HepG2 (cell line): ENCODE data around the gene AKT3. TPM values are rescaled to one million over a fixed set of nuclear protein-coding genes. Genes with fewer than 3 reads are reported as not detected.

Experiments
- ATAC-seq: fragments of 200-7000 bp; cut with Tn5 transposase; 3 replicates; pipeline ENCODE4 v1.9.1; 2020; ENCODE audit warnings: mild to moderate bottlenecking, moderate library complexity
- BruUV-seq: library from RNA; stranded (reverse); fragments of 400-500 nt; replicated peaks from 2 replicates; lab custom pipeline; 2021; lab: Mats Ljungman, UMichigan
- CTCF ChIA-PET: fragments of 300-600 bp; formaldehyde crosslinking; extraction: SDS; loops from one replicate; lab custom pipeline; 2021; ENCODE audit warnings: low total read pairs, inconsistent platforms, low intra/inter-chr PET ratio; lab: Yijun Ruan, JAX
- POLR2A ChIA-PET: fragments of 350-600 bp; sonication (Branson Sonifier 250); formaldehyde crosslinking; loops from one replicate; lab custom pipeline; 2020; ENCODE audit warnings: antibody characterized with exemption, inconsistent platforms; lab: Yijun Ruan, JAX
- DNase-seq: peaks from one replicate; pipeline ENCODE4 v3.0.0-alpha.2; 2015; ENCODE audit warnings: low spot score
- FAIRE-seq: peaks from 3 replicates; lab custom pipeline; 2011; peaks lifted over from hg19 to GRCh38; lab: Jason Lieb, UNC
- H2AFZ ChIP-seq: one replicate; pipeline ENCODE4 v1.6.1; 2011; ENCODE audit warnings: low read length, inconsistent platforms
- H3K27ac ChIP-seq: fragments of 300-600 bp; 3 replicates; pipeline ENCODE4 v1.8.0; 2011; ENCODE audit warnings: mixed run types, mild to moderate bottlenecking, mixed read lengths, low read length, inconsistent platforms; ENCODE audit not compliant: insufficient read depth; ENCODE audit errors: extremely low read length
- H3K27me3 ChIP-seq, 2 experiments: fragments of 200-600 bp in 1 of 2; 2 replicates in 1 of 2; 3 replicates in 1 of 2; pipeline versions ENCODE4 v1.6.0 to v1.8.0; 2011; ENCODE audit warnings: low read length in 2 of 2, mild to moderate bottlenecking in 2 of 2, moderate library complexity in 2 of 2, inconsistent platforms in 1 of 2; ENCODE audit not compliant: insufficient read depth in 2 of 2, control insufficient read depth in 1 of 2
- H3K36me3 ChIP-seq, 2 experiments: fragments of 200-600 bp in 1 of 2; replicated peaks in 1 of 2; 2 replicates in 1 of 2; 3 replicates in 1 of 2; pipeline versions ENCODE4 v1.5.1 to v1.8.0; 2011; ENCODE audit warnings: low read length in 2 of 2, inconsistent platforms in 1 of 2; ENCODE audit not compliant: insufficient read depth in 2 of 2, control insufficient read depth in 1 of 2
- H3K4me1 ChIP-seq: 2 replicates; pipeline ENCODE4 v1.5.1; 2012; ENCODE audit warnings: low read length, inconsistent platforms; ENCODE audit not compliant: insufficient read depth
- H3K4me2 ChIP-seq: 2 replicates; pipeline ENCODE4 v1.6.0; 2011; ENCODE audit warnings: low read depth, low read length, inconsistent platforms
- H3K4me3 ChIP-seq, 3 experiments: fragments of 200-600 bp in 1 of 3; sonication (generic), shearing (Covaris generic) in 1 of 3; replicated peaks in 1 of 3; 2 replicates each; pipeline ENCODE4 v1.5.1; 2011 to 2016; ENCODE audit warnings: low read length in 3 of 3, inconsistent platforms in 2 of 3, low read depth in 2 of 3, mild to moderate bottlenecking in 2 of 3, control low read depth in 1 of 3, mixed read lengths in 1 of 3; ENCODE audit not compliant: insufficient read depth in 1 of 3
- H3K79me2 ChIP-seq: one replicate; pipeline ENCODE4 v1.6.1; 2011; ENCODE audit warnings: low read length, inconsistent platforms; ENCODE audit not compliant: insufficient read depth
- H3K9ac ChIP-seq: 2 replicates; pipeline ENCODE4 v1.6.0; 2011; ENCODE audit warnings: mild to moderate bottlenecking, low read depth, low read length, inconsistent platforms; ENCODE audit not compliant: insufficient read depth
- H3K9me3 ChIP-seq: 2 replicates; pipeline ENCODE4 v1.5.1; 2012; ENCODE audit warnings: mild to moderate bottlenecking, low read length
- H4K20me1 ChIP-seq: 2 replicates; pipeline ENCODE4 v1.6.0; 2011; ENCODE audit warnings: inconsistent platforms, mild to moderate bottlenecking, low read length, moderate library complexity; ENCODE audit not compliant: insufficient read depth
- ARHGAP35 ChIP-seq: sonication (generic); formaldehyde crosslinking; IDR thresholded peaks from 2 replicates; pipeline ENCODE4 v1.9.0; 2022; ENCODE audit warnings: mild to moderate bottlenecking, inconsistent platforms, moderate library complexity, missing genetic modification reagents, borderline replicate concordance
- ARID4A ChIP-seq: sonication (generic); formaldehyde crosslinking; IDR thresholded peaks from 2 replicates; pipeline ENCODE4 v1.5.0; 2020; ENCODE audit warnings: mild to moderate bottlenecking, missing genetic modification reagents, borderline replicate concordance
- ATF1 ChIP-seq: IDR thresholded peaks from 2 replicates; pipeline ENCODE4 v1.6.1; 2016; ENCODE audit warnings: mild to moderate bottlenecking, control low read depth
- DMAP1 ChIP-seq: IDR thresholded peaks from 2 replicates; pipeline ENCODE4 v1.6.1; 2016
- DNMT1 ChIP-seq: sonication (generic); formaldehyde crosslinking; IDR thresholded peaks from 2 replicates; pipeline ENCODE4 v1.5.1; 2020; ENCODE audit warnings: mild to moderate bottlenecking, missing genetic modification reagents
- ESRRA ChIP-seq: sonication (generic); formaldehyde crosslinking; IDR thresholded peaks from 2 replicates; pipeline ENCODE4 v1.5.1; 2020; ENCODE audit warnings: mild to moderate bottlenecking, low read depth, missing genetic modification reagents
- NCOA1 ChIP-seq: sonication (generic); formaldehyde crosslinking; IDR thresholded peaks from 2 replicates; pipeline ENCODE4 v1.9.0; 2021; ENCODE audit warnings: missing genetic modification reagents
- SRY ChIP-seq: sonication (generic); formaldehyde crosslinking; IDR thresholded peaks from 2 replicates; pipeline ENCODE4 v1.8.0; 2022; ENCODE audit warnings: mild to moderate bottlenecking, missing genetic modification reagents
- ZBTB38 ChIP-seq: sonication (generic); formaldehyde crosslinking; IDR thresholded peaks from 2 replicates; pipeline ENCODE4 v1.5.1; 2020; ENCODE audit warnings: mild to moderate bottlenecking, missing genetic modification reagents
- ZKSCAN1 ChIP-seq: fragments of 150-350 bp; IDR thresholded peaks from 2 replicates; pipeline ENCODE4 v1.6.1; 2014; ENCODE audit warnings: low read length
- ZNF256 ChIP-seq: sonication (generic); formaldehyde crosslinking; conservative IDR thresholded peaks from 2 replicates; pipeline ENCODE4 v1.4.0; 2020; ENCODE audit warnings: missing genetic modification reagents
- ZNF335 ChIP-seq: sonication (generic); formaldehyde crosslinking; IDR thresholded peaks from 2 replicates; pipeline ENCODE4 v1.4.0; 2020; ENCODE audit warnings: missing genetic modification reagents
- ZNF512 ChIP-seq: sonication (generic); formaldehyde crosslinking; IDR thresholded peaks from 2 replicates; pipeline ENCODE4 v1.4.0; 2020; ENCODE audit warnings: mild to moderate bottlenecking, missing genetic modification reagents
- ZNF629 ChIP-seq: sonication (generic); formaldehyde crosslinking; conservative IDR thresholded peaks from 2 replicates; pipeline ENCODE4 v1.5.0; 2020; ENCODE audit warnings: missing genetic modification reagents
- ZNF740 ChIP-seq: sonication (generic); formaldehyde crosslinking; IDR thresholded peaks from 2 replicates; pipeline ENCODE4 v1.4.0; 2020; ENCODE audit warnings: missing genetic modification reagents
- ZNF784 ChIP-seq: sonication (generic); formaldehyde crosslinking; IDR thresholded peaks from 2 replicates; pipeline ENCODE4 v1.5.1; 2020; ENCODE audit warnings: missing genetic modification reagents, mild to moderate bottlenecking, borderline replicate concordance
- ZSCAN31 ChIP-seq: sonication (generic); formaldehyde crosslinking; IDR thresholded peaks from 2 replicates; pipeline ENCODE4 v1.5.0; 2020; ENCODE audit warnings: low read depth, mild to moderate bottlenecking, missing genetic modification reagents
- WGBS: methylation state at CpG from one replicate; pipeline ENCODE4 v1.1.6; 2017; ENCODE audit warnings: low lambda C conversion rate; 5-methylcytosine and 5-hydroxymethylcytosine counted together
- in situ Hi-C: cut with HindIII; loops from 2 replicates; pipeline ENCODE4 v1.10.0; 2017; ENCODE audit warnings: low pct_unique_long_range_greater_than_20kb; ENCODE audit not compliant: extremely low pct_ligation_motif_present
- intact Hi-C: fragments of 100-400 bp; cut with micrococcal nuclease; formaldehyde crosslinking; loops from one replicate; pipeline ENCODE4 v1.10.0; 2022; ENCODE audit not compliant: unreplicated experiment
- polyA plus RNA-seq, 8 experiments: library from polyadenylated mRNA; depleted of rRNA in 3 of 8; stranded (reverse) in 7 of 8; unstranded in 1 of 8; fragments of >200 nt; fragmentation: Illumina TruSeq in 4 of 8; extraction: Trizol in 4 of 8; gene quantifications; 2 replicates each; pipeline versions ENCODE4 v1.2.1 to v1.2.3, GENCODE V29; 2011 to 2016; ENCODE audit warnings: low read depth in 4 of 8, missing spikeins in 1 of 8, mixed read lengths in 1 of 8; ENCODE audit not compliant: insufficient read depth in 1 of 8
- total RNA-seq, 5 experiments: library from RNA; depleted of rRNA; stranded (reverse); fragments of >200 nt; fragmentation: Illumina TruSeq; extraction: Trizol; gene quantifications; 2 replicates each; pipeline ENCODE4 v1.2.3, GENCODE V29; 2016; ENCODE audit warnings: low read depth in 1 of 5

AKT3 gene
- total and polyA plus RNA-seq, 2 of the 13 experiments (the other 11 are each of a cell fraction or from before 2014, with no cell fraction given), result 0.07 TPM

GRCh38 chr1:243471026-243471685 lies 378.9 kb downstream of the AKT3 start (continued):
- TF ChIP-seq ZNF784 (CRISPR knock-in tag), result no peak
- TF ChIP-seq, all 625 proteins: peak for 0

GRCh38 chr1:243470502-243470901 lies 379.5 kb downstream of the AKT3 start:
- Histone ChIP-seq H4K20me1 (no peaks in the 10 kb centered on the region), H3K27me3 (no peaks in the 10 kb centered on the region; a peak in 1 of 5 replicates), H3K4me2 (no peak overlapping the region), H3K4me3 (no peak overlapping the region), H3K4me1 (no peaks in the 10 kb centered on the region), H2AFZ (no peak overlapping the region), H3K36me3 (no peaks in the 10 kb centered on the region), H3K9me3 (no peaks in the 10 kb centered on the region), H3K79me2 (no peaks in the 10 kb centered on the region), H3K27ac (no peak overlapping the region), H3K9ac (no peak overlapping the region)
- POLR2A ChIA-PET, result no interaction called here
- DNase-seq (no peak), ATAC-seq (no peak), FAIRE-seq (no peak)
- in situ Hi-C loops, result no loop called here
- 95% methylated on average over 7 of the region's 7 CpGs for WGBS
- intact Hi-C loops, result no loop called here
- no TSS peak for BruUV-seq
- CTCF ChIA-PET, result no interaction called here
- no peak for TF ChIP-seq ZNF256 (CRISPR knock-in tag)
- TF ChIP-seq ZNF629 (CRISPR knock-in tag), result no peak
- no peak for TF ChIP-seq SRY (CRISPR knock-in tag)
- TF ChIP-seq NCOA1 (CRISPR knock-in tag), result no peak
- no peak for TF ChIP-seq ZSCAN31
- TF ChIP-seq ZNF512 (CRISPR knock-in tag), result no peak
- TF ChIP-seq DMAP1 (CRISPR knock-in tag), result no peak
- TF ChIP-seq ZNF740, result no peak
- no peak for TF ChIP-seq ZNF335 (CRISPR knock-in tag)
- TF ChIP-seq ARHGAP35, result no peak
- no peak for TF ChIP-seq ZKSCAN1
- TF ChIP-seq ARID4A (CRISPR knock-in tag), result no peak
- TF ChIP-seq DNMT1, result no peak
- TF ChIP-seq ZBTB38 (CRISPR knock-in tag), result no peak
- TF ChIP-seq ESRRA (CRISPR knock-in tag), result no peak
- TF ChIP-seq ATF1 (CRISPR knock-in tag), result no peak
